SK-N-MC (cell line): ENCODE results near the gene STXBP5L.

ENCODE experiments used
- DNase-seq: peaks from one replicate; pipeline ENCODE4 v3.0.0-alpha.2; 2011; ENCODE audit warnings: low read depth, low spot score
- H3K27ac ChIP-seq: fragments of 200-600 bp; sonication (generic); 2 replicates; pipeline ENCODE4 v1.5.1; 2016; ENCODE audit warnings: mixed run types
- H3K36me3 ChIP-seq: fragments of 200-600 bp; sonication (generic); 2 replicates; pipeline ENCODE4 v1.6.1; 2017; ENCODE audit warnings: antibody characterized with exemption, low read length, mixed read lengths; ENCODE audit not compliant: insufficient read depth
- H3K4me3 ChIP-seq: fragments of 200-600 bp; sonication (generic); 2 replicates; pipeline ENCODE4 v1.5.1; 2016
- H3K9ac ChIP-seq: fragments of 200-600 bp; sonication (generic); 2 replicates; pipeline ENCODE4 v1.8.0; 2017; ENCODE audit warnings: mixed run types, mixed read lengths; ENCODE audit not compliant: insufficient read length
- H3K9me3 ChIP-seq: fragments of 200-600 bp; sonication (generic); 2 replicates; pipeline ENCODE4 v1.6.1; 2017; ENCODE audit warnings: low read depth, mild to moderate bottlenecking, antibody characterized with exemption, low read length, moderate library complexity, mixed read lengths
- EZH2 ChIP-seq: fragments of 200-600 bp; sonication (generic); IDR thresholded peaks from one replicate; pipeline ENCODE4 v1.6.1; 2017; ENCODE audit warnings: antibody characterized with exemption
- FOXP2 ChIP-seq: optimal IDR thresholded peaks from 2 replicates; pipeline ENCODE3; 2011; ENCODE audit warnings: mild to moderate bottlenecking, moderate library complexity; ENCODE audit not compliant: insufficient read depth; ENCODE audit errors: extremely low read length, control extremely low read depth
- POLR2AphosphoS5 ChIP-seq: IDR thresholded peaks from 2 replicates; pipeline ENCODE4 v1.6.1; 2012; ENCODE audit warnings: mild to moderate bottlenecking, low read depth, low read length, borderline replicate concordance

STXBP5L gene

GRCh38 chr3:120982608-120983320 lies 74.8 kb downstream of the STXBP5L start:
- TF ChIP-seq POLR2AphosphoS5 (no peak), FOXP2 (no peak), EZH2 (no peak)
- Histone ChIP-seq H3K27ac (no peak overlapping the region), H3K36me3 (no peaks in the 10 kb centered on the region), H3K9me3 (no peaks in the 10 kb centered on the region), H3K9ac (no peak overlapping the region), H3K4me3 (no peak overlapping the region)
- DNase-seq = no peak

GRCh38 chr3:120983321-120983665 lies 75.3 kb downstream of the STXBP5L start:
- H3K9me3 ChIP-seq = no peaks in the 10 kb centered on the region
- no peaks in the 10 kb centered on the region for H3K36me3 ChIP-seq
- H3K9ac ChIP-seq = no peak overlapping the region
- no peak for TF ChIP-seq POLR2AphosphoS5
- TF ChIP-seq FOXP2 = no peak
- no peak for TF ChIP-seq EZH2
- no peak overlapping the region for H3K4me3 ChIP-seq
- DNase-seq = no peak
- no peak overlapping the region for H3K27ac ChIP-seq

DNA sequence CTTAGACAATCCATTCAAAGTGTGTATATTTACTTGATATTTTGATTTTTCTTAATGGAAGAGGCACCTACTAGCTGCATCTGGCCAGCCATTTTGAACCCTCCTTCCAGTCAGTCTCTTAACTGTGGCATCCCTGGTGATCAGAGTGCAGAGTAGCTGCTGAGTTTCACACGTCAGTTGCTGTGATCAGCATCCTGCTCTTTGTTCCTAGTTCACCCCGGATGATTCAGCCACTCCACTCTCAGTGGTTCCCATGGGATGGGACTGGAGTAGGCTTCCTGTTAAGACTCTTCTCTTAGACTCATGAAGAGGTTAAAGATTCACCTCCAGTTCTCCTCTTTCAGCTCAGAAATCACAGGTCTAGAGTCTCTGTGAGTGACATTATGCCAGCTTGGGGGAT lies 75.8 kb downstream of the STXBP5L start:
- Histone ChIP-seq H3K4me3 (no peak overlapping the region), H3K27ac (no peak overlapping the region), H3K9ac (no peak overlapping the region), H3K9me3 (no peaks in the 10 kb centered on the region), H3K36me3 (no peaks in the 10 kb centered on the region)
- TF ChIP-seq POLR2AphosphoS5 (no peak), FOXP2 (no peak), EZH2 (no peak)
- no peak for DNase-seq

GRCh38 chr3:120985242-120985641 lies 77.2 kb downstream of the STXBP5L start:
- Histone ChIP-seq H3K9ac (no peak overlapping the region), H3K36me3 (no peaks in the 10 kb centered on the region), H3K4me3 (no peak overlapping the region), H3K9me3 (no peaks in the 10 kb centered on the region), H3K27ac (no peak overlapping the region)
- DNase-seq = no peak
- no peak for TF ChIP-seq POLR2AphosphoS5
- no peak for TF ChIP-seq EZH2

GRCh38 chr3:120988994-120989393 lies 81.0 kb downstream of the STXBP5L start:
- no peak for TF ChIP-seq EZH2
- TF ChIP-seq POLR2AphosphoS5 = no peak
- no peak for TF ChIP-seq FOXP2
- no peak overlapping the region for H3K9ac ChIP-seq
- no peak for DNase-seq
- no peak overlapping the region for H3K4me3 ChIP-seq
- no peaks in the 10 kb centered on the region for H3K36me3 ChIP-seq
- no peaks in the 10 kb centered on the region for H3K9me3 ChIP-seq
- H3K27ac ChIP-seq = no peak overlapping the region

GRCh38 chr3:121018917-121019321 lies 110.9 kb downstream of the STXBP5L start:
- Histone ChIP-seq H3K36me3 (no peaks in the 10 kb centered on the region), H3K27ac (no peak overlapping the region), H3K9ac (no peak overlapping the region), H3K9me3 (no peaks in the 10 kb centered on the region), H3K4me3 (no peak overlapping the region)
- TF ChIP-seq FOXP2 (no peak), EZH2 (no peak), POLR2AphosphoS5 (no peak)
- DNase-seq = no peak

DNA sequence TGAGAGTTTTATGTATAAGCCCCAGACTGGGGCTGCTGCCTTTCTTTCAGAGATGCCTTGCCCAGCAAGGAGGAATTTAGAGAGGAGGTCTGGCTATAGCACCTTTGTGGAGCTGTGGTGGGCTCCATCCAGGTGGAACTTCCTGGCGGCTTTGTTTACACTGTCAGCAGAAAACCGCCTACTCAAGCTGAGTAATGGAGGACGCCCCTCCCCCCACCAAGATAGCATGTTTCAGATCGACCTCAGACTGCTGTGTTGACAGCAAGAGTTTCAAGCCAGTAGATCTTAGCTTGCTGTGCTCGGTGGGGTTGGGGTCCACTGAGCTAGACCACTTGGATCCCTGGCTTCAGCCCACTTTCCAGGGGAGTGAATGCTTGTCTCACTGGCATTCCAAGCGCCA lies 155.6 kb downstream of the STXBP5L start:
- H3K4me3 ChIP-seq = no peak overlapping the region

GRCh38 chr3:121064121-121064520 lies 156.1 kb downstream of the STXBP5L start:
- DNase-seq = no peak
- no peak for TF ChIP-seq EZH2
- no peak overlapping the region for H3K9ac ChIP-seq
- no peak overlapping the region for H3K4me3 ChIP-seq
- no peaks in the 10 kb centered on the region for H3K9me3 ChIP-seq
- H3K27ac ChIP-seq = no peak overlapping the region
- H3K36me3 ChIP-seq = no peaks in the 10 kb centered on the region

More for the DNA sequence above, 155.6 kb downstream of the STXBP5L start:
- TF ChIP-seq POLR2AphosphoS5 (no peak), EZH2 (no peak), FOXP2 (no peak)
- no peak overlapping the region for H3K27ac ChIP-seq
- H3K9ac ChIP-seq = no peak overlapping the region
- no peak for DNase-seq
- no peaks in the 10 kb centered on the region for H3K9me3 ChIP-seq
- H3K36me3 ChIP-seq = no peaks in the 10 kb centered on the region

GRCh38 chr3:121072133-121072532 lies 164.1 kb downstream of the STXBP5L start:
- Histone ChIP-seq H3K9me3 (no peaks in the 10 kb centered on the region), H3K9ac (no peak overlapping the region), H3K36me3 (no peaks in the 10 kb centered on the region), H3K4me3 (no peak overlapping the region), H3K27ac (no peak overlapping the region)
- TF ChIP-seq FOXP2 (no peak), EZH2 (no peak), POLR2AphosphoS5 (no peak)
- no peak for DNase-seq
